ENCODE measurements around the gene KRTAP1-1.
"Not testable (repeated sequence)": the region's sequence is repeated elsewhere in the genome, so short reads cannot be mapped to it uniquely, and the experiment has no call there.

KRTAP1-1 gene, protein sequence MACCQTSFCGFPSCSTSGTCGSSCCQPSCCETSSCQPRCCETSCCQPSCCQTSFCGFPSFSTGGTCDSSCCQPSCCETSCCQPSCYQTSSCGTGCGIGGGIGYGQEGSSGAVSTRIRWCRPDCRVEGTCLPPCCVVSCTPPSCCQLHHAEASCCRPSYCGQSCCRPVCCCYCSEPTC

GRCh38 chr17:41040783-41041571 lies at the start of gene KRTAP1-1:
KRTAP1-1 (minus strand) TSS chr17:41041450; CDS start chr17:41041397, 53 bp downstream.
- DNase-seq (ENCODE audit: low spot score), result not testable (repeated sequence)

DNA sequence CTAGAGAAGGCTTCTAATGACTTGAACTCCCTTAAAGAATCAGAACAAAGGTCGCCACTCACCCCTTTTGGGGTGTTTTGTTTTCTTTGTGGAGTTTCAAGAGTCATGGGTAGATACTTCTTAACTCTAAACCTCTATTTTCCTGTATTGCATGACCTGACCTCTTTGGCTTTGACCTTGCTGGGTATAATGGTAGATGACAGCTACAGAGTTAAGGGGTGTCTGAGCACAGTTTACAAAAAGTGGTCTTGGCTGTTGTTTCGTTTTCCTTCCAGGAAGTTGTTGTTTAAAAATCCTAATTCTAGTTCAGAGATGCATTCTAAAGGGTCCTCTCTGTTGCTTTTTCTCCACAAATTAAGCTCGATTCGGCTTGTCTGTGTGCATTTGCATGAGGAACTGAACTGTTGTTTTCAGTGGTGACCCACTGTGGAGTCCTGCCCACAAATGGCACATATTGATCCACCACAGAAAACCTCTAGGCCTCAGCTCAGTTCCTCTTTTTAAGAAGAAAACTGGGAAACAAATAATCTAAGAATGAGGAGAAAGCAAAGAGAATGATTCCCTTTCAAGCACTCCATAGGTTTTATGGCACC lies 47.6 kb upstream of the KRTAP1-1 start:
- DNase-seq (ENCODE audit: low spot score), result not testable (repeated sequence)

- DNase-seq (ENCODE audit: low spot score), result not testable (repeated sequence)
Observed at GRCh38 chr17:41084100-41084856, 43.0 kb upstream of the KRTAP1-1 start, which contains the start of gene KRTAP4-7. KRTAP4-7 (plus strand) TSS chr17:41084150; CDS start chr17:41084207, 57 bp downstream.

- not testable (repeated sequence) for DNase-seq (ENCODE audit: low spot score)
Observed at GRCh38 chr17:41083427-41083826, 42.2 kb upstream of the KRTAP1-1 start.

GRCh38 chr17:41082626-41083025 lies 41.4 kb upstream of the KRTAP1-1 start:
- no peak for DNase-seq (ENCODE audit: low spot score)

DNA sequence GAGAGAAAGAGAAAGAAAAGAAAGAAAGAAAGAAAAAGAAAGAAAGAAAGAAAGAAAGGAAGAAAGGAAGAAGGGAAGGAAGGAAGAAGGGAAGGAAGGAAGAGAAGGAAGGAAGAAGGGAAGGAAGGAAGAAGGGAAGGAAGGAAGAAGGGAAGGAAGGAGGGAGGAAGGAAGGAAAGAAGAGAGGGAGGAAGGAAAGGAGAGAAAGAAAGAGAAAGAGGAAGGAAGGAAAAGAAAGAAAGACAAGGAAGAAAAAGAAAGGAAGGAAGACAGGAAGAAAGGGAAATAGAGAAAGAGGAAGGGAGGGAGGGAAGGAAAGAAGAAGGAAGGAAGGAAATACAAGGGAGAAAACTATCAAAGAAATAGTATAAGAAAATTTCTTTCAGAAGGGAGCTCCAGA lies 35.5 kb upstream of the KRTAP1-1 start:
- no peak for DNase-seq (ENCODE audit: low spot score)

DNA sequence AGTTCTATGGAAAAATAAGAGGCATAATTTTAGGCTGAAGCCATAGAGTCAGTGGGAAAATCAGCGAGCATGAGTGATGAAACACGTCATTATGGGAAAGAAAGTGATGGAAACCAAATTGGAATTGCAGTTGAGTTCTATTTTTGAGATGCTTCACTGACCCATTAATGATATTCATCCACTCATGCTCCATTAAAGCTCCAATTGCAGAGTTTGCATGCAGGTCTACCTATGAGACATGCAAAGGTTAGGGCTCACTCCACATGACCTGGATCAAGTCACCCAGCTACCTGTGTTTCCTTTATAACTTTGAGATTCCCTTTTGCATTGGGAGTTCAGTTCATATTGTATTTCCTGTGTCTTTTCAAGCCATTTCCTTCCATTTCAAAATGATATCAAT lies 32.4 kb upstream of the KRTAP1-1 start:
- DNase-seq (ENCODE audit: low spot score), result no peak

DNA sequence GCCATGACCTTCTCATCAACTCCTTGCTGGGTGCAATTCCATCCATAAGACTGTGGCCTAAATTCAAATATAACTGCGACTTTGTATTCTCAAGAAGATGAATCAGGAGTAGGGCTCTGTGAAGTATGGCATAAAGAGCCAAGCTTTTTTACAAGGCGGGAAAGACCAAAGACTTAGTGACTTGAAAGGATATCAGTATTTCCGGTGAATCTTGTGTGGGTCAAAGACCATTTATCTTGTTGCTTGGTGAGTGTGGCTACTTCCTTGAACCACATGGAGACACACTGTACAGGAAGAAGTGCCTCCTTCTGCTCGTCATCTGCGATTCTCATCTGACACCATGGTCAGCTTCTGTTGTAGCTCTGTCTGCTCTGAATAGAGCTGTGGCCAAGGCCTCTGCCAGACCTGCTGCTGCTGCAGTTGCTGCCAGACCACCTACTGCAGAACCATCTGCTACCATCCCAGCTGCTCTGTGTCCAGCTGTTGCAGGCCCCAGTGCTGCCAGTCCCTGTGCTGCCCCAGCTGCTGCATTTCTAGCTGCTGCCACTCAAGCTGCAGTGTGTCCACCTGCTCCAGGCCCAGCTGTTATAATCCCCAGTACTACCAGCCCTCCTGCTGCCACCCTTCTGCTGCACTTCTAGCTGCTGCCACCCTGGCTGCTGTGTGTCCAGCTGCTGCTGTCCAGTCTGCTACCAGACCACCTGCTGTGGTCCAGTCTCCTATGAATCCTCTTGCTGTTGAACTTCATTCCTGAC lies 30.5 kb upstream of the KRTAP1-1 start:
- no peak for DNase-seq (ENCODE audit: low spot score)

DNA sequence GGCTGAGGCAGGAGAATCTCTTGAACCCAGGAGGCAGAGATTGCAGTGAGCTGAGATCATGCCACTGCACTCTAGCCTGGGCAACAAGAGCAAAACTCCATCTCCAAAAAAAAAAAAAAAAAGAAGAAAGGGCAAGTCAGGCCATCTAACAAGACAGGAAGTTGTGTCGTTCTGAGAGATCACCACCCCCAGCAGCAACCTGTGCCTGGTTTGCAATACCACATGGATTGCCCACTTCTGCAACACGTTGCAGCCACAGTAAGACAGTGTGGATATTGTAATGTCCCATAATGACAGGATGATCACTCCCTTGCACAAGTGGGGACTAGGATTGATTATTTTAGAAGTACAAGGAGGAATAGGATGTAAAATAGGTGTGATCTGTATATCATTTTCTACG lies 27.8 kb upstream of the KRTAP1-1 start:
- no peak for DNase-seq (ENCODE audit: low spot score)

DNA sequence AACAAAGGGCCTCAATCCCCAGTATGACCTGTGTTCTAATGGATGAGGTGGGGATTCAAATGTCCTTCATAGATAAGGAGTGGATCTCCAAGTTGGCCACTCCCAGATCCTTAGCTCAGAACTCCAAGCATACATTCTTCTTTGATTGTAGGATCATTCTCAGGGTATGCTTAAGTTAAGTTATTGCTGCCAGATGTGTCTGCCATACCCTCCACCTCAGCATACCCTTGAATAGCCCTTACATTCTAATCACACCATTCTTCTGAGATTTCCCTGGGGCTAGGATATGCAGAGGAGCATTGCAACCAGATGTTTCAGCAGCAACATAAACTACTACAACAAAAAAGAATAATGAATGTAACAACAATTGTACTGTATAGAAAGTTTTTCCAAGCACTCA lies 26.0 kb upstream of the KRTAP1-1 start:
- no peak for DNase-seq (ENCODE audit: low spot score)

GRCh38 chr17:41065829-41066624 lies 24.8 kb upstream of the KRTAP1-1 start, which contains the start of gene KRTAP2-4:
KRTAP2-4 (minus strand) TSS chr17:41065879; CDS start chr17:41065845, 34 bp downstream.
- DNase-seq (ENCODE audit: low spot score), result no peak

DNA sequence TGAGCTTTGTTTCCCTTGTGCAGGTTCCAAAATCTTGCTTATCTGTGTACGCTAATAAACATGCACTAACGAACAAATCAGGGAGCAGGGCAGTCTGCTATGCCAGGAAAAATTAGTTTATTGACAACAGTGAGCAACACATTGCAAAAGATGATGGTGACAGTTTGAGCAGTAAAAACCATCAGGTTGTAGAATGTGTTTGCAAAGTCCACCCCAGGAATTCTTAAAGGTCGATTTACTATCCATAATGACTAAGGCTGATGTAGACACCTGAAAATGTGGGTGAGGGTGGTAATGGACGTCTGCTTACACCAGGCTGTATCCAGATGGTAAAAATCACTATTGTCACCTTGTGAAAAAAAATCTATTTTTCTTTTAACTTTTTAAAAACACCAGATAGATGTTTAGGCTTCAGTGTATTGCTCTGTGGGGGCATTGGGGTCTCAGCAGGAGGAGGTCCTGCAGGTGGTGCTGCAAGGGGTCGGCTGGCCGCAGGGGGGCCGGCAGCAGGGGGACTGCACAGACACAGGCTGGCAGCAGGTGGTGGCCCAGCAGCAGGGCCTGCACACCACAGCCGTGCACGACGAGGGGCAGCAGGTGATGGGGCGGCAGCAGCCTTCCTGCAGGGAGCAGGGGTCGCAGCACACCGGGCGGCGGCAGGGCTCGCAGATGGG lies 23.9 kb upstream of the KRTAP1-1 start:
- not testable (repeated sequence) for DNase-seq (ENCODE audit: low spot score)

DNA sequence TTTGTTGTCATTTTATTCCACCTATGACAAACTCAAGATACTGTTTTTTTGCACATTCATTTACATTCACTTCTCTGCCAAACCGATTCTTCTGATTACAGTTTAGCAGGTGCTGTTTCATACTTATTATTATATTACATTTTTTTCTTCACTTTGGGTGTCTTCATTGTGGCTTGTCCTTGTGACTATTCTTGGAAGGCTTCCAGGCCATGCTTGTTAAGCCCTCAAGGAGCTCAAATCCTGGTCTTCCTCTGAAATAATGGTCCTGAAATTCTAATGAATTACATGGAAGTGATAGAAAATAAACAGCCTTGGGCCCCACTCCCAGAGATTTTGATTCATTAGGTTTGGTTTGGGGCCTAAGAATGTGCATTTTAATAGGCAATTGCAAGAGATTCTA lies 23.1 kb upstream of the KRTAP1-1 start:
- no peak for DNase-seq (ENCODE audit: low spot score)

DNA sequence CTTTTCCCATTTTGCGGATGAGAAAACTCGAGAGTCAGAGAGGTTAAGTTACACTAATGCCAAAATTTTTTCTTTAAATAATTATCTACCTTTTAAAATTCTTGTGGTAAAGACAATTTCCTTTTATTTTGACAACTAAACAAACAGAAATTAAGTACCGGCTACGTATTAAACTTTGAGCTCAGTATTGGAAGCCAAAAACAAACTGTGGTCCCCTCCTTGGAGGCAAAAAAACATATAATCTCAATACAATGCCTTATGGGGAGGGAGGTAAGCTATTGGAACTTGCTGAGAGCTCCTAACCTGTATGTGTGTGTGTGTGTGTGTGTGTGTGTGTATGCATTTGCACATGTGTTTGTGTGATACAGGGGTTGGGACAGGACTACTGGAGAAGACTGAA lies 22.2 kb upstream of the KRTAP1-1 start:
- DNase-seq (ENCODE audit: low spot score), result no peak

DNA sequence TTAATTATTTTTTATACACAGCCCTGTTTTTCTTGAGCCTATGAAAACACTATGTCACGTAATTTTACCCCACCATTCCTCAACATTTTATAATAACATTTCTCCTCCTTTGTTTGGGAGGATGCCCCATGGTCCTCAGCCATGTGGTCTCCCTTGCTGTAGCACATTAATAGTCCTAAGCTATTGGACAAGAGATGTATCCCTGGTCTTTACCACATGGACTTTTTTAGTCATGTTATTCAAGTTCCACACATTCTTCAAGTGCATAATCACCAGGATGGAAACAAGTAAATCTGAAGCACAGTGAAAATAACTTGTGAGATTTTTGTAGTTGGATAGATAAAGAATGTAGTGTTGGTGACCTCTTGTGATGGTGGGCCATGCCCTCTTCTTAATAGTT lies 20.7 kb upstream of the KRTAP1-1 start:
- no peak for DNase-seq (ENCODE audit: low spot score)

- DNase-seq (ENCODE audit: low spot score), result no peak
Observed at GRCh38 chr17:41060052-41060604, 18.9 kb upstream of the KRTAP1-1 start, which contains the start of gene KRTAP2-3. KRTAP2-3 (minus strand) TSS chr17:41060114; CDS start chr17:41060050, 64 bp downstream.

DNA sequence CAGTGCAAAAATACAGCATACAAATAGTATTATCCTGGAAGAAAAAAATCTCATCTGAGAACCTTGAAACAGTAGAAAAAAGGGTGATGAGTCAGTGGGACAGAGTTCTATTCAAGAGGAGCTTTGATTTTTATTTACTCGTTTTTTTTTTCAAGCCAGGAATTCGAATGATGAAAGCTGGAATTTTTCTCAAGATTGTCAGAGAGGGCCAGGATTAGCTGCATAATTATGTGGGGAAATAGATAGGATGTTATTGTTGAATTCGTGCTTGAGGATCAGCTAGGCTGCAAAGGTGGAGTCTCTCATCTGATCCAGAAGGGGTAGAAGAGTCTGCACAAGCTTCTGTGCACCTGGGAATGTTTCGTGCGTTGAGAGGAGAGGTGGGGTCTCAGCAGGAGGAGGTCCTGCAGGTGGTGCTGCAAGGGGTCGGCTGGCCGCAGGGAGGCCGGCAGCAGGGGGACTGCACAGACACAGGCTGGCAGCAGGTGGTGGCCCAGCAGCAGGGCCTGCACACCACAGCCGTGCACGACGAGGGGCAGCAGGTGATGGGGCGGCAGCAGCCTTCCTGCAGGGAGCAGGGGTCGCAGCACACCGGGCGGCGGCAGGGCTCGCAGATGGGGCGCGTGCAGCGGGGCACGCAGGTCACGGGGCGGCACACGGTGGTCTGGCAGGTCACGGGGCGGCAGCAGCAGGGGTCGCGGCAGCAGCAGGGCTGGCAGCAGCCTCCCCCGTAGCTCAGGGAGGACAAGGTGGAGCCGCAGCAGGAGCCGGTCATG lies 18.2 kb upstream of the KRTAP1-1 start:
- not testable (repeated sequence) for DNase-seq (ENCODE audit: low spot score)

DNA sequence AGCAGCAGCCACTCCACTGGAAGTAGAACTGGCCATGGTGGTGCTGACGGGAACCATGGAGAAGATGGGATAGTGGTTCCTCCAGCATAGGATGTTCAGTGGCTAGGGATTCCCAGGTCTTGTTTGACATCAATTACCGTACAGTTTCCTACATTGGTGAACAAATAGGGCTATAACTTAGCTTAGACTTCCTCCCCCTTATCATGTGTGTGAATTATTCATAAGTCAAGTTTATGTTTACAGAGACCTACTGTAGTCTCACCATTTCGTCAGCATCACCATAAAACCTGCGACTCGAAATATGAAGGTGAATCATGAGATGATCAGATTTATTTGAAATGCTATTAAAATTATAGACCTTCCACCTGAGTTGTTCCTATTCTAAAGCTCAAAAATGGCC lies 17.5 kb upstream of the KRTAP1-1 start:
- DNase-seq (ENCODE audit: low spot score), result no peak

DNA sequence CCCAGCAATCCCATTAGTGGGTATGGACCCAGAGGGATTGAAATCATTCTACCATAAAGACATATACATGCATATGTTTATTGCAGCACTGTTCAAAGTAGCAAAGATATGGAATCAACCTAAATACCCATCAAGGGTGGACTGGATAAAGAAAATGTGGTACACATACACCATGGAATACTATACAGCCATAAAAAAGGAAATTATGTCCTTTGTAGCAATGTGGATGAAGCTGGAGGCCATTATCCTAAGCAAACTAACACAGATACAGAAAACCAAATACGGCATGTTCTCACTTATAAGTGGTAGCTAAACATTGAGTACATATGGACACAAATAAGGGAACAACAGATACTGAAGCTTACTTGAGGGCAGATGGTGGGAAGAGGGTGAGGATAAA lies 16.3 kb upstream of the KRTAP1-1 start:
- DNase-seq (ENCODE audit: low spot score), result no peak

Measured in Ammon's horn (tissue), 1 donor.